Measurements from ENCODE around the gene MTSS2. TPM values are rescaled to one million over a fixed set of nuclear protein-coding genes. Genes with fewer than 3 reads are reported as not detected.

Gene MTSS2
- total RNA-seq, 1 experiment from 2014 or later: 18.7 TPM

DNA sequence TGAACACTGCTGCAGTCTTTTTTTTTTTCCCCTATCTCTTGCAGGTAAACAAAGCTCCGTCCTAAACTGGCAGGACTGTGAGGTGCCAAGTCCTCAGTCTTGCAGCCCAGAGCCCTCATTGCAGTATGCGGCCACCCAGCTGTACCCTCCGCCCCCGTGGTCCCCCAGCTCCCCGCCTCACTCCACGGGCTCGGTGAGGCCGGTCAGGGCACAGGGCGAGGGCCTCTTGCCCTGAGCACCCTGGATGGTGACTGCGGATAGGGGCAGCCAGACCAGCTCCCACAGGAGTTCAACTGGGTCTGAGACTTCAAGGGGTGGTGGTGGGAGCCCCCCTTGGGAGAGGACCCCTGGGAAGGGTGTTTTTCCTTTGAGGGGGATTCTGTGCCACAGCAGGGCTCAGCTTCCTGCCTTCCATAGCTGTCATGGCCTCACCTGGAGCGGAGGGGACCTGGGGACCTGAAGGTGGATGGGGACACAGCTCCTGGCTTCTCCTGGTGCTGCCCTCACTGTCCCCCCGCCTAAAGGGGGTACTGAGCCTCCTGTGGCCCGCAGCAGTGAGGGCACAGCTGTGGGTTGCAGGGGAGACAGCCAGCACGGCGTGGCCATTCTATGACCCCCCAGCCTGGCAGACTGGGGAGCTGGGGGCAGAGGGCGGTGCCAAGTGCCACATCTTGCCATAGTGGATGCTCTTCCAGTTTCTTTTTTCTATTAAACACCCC is 25.7 kb downstream of the MTSS2 start:
- CTCF ChIA-PET: no interaction called here
- H3K4me3 ChIP-seq (ENCODE audit: low read length): no peak overlapping the region
- H4K20me1 ChIP-seq (ENCODE audit: low read length): no peaks in the 10 kb centered on the region
- no peak overlapping the region for H3K4me2 ChIP-seq (ENCODE audit: low read length)
- intact Hi-C loops (cut with micrococcal nuclease): no loop called here
- BruUV-seq (replicated peaks): no TSS peak
- no peaks in the 10 kb centered on the region for H3K4me1 ChIP-seq (ENCODE audit: insufficient read depth, low read length)
- no peaks in the 10 kb centered on the region for H3F3A ChIP-seq (ENCODE audit: low read length, unreplicated experiment)
- H3K9ac ChIP-seq (ENCODE audit: low read length): no peak overlapping the region
- H3K27ac ChIP-seq (ENCODE audit: low read length): no peak overlapping the region
- H3K9me2 ChIP-seq (replicated peaks; ENCODE audit: low read length): no peaks in the 10 kb centered on the region
- H2AFZ ChIP-seq (ENCODE audit: low read length): no peak overlapping the region
- no peak for DNase-seq
- TF ChIP-seq CTCF (conservative IDR thresholded peaks at IDR 0.05; ENCODE audit: low read depth, low read length) (no peak), EZH2 (IDR thresholded peaks at IDR 0.05; ENCODE audit: low read length, unreplicated experiment) (no peak), EZH2phosphoT487 (IDR thresholded peaks at IDR 0.05; ENCODE audit: borderline replicate concordance, low read length) (no peak)
- H3K36me3 ChIP-seq (ENCODE audit: low read depth, low read length): no peaks in the 10 kb centered on the region
- no peaks in the 10 kb centered on the region for H3K9me3 ChIP-seq (ENCODE audit: low read length)
- POLR2A ChIA-PET (ENCODE audit: unreplicated experiment): no interaction called here
- no peaks in the 10 kb centered on the region for H3K79me2 ChIP-seq (ENCODE audit: low read length)
- H3K27me3 ChIP-seq (ENCODE audit: low read length): no peaks in the 10 kb centered on the region
- no peak for ATAC-seq

DNA sequence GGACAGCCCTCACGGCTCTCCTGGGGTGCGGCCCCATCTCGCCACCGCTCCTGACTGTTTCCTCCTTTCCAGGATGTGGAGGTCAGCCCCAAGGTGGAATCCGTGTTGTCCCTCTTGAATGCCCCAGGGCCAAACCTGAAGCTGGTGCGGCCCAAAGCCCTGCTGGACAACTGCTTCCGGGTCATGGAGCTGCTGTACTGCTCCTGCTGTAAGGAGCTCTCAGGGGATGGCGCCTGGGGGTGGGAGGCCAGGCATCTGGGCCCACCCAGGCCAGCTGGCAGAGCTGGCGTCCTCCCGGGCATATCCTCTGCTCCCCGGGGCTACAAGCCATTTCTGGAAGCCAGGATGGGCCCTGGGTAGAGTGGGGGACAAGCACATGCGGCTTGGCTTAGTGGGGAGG is 26.3 kb downstream of the MTSS2 start:
- no peaks in the 10 kb centered on the region for H3K36me3 ChIP-seq (ENCODE audit: low read depth, low read length)
- no peaks in the 10 kb centered on the region for H3K27me3 ChIP-seq (ENCODE audit: low read length)
- H3K4me2 ChIP-seq (ENCODE audit: low read length): no peak overlapping the region
- H3F3A ChIP-seq (ENCODE audit: low read length, unreplicated experiment): no peaks in the 10 kb centered on the region
- H3K27ac ChIP-seq (ENCODE audit: low read length): no peak overlapping the region
- DNase-seq (no peak), ATAC-seq (no peak)
- intact Hi-C loops (cut with micrococcal nuclease): no loop called here
- POLR2A ChIA-PET (ENCODE audit: unreplicated experiment): no interaction called here
- no peak overlapping the region for H2AFZ ChIP-seq (ENCODE audit: low read length)
- H3K4me1 ChIP-seq (ENCODE audit: insufficient read depth, low read length): no peaks in the 10 kb centered on the region
- H3K4me3 ChIP-seq (ENCODE audit: low read length): no peak overlapping the region
- H4K20me1 ChIP-seq (ENCODE audit: low read length): no peaks in the 10 kb centered on the region
- no TSS peak for BruUV-seq (replicated peaks)
- no peaks in the 10 kb centered on the region for H3K9me3 ChIP-seq (ENCODE audit: low read length)
- H3K9ac ChIP-seq (ENCODE audit: low read length): no peak overlapping the region
- no peaks in the 10 kb centered on the region for H3K79me2 ChIP-seq (ENCODE audit: low read length)
- TF ChIP-seq CTCF (conservative IDR thresholded peaks at IDR 0.05; ENCODE audit: low read depth, low read length): no peak
- no peak for TF ChIP-seq EZH2phosphoT487 (IDR thresholded peaks at IDR 0.05; ENCODE audit: borderline replicate concordance, low read length)
- no peak for TF ChIP-seq EZH2 (IDR thresholded peaks at IDR 0.05; ENCODE audit: low read length, unreplicated experiment)
- CTCF ChIA-PET: no interaction called here
- H3K9me2 ChIP-seq (replicated peaks; ENCODE audit: low read length): no peaks in the 10 kb centered on the region

- no peaks in the 10 kb centered on the region for H3K36me3 ChIP-seq (ENCODE audit: low read depth, low read length)
- H3K9me3 ChIP-seq (ENCODE audit: low read length): no peaks in the 10 kb centered on the region
- H4K20me1 ChIP-seq (ENCODE audit: low read length): no peaks in the 10 kb centered on the region
- TF ChIP-seq EZH2 (IDR thresholded peaks at IDR 0.05; ENCODE audit: low read length, unreplicated experiment) (no peak), CTCF (conservative IDR thresholded peaks at IDR 0.05; ENCODE audit: low read depth, low read length) (no peak), EZH2phosphoT487 (IDR thresholded peaks at IDR 0.05; ENCODE audit: borderline replicate concordance, low read length) (no peak)
- H3K4me2 ChIP-seq (ENCODE audit: low read length): no peak overlapping the region
- H3F3A ChIP-seq (ENCODE audit: low read length, unreplicated experiment): no peaks in the 10 kb centered on the region
- no peaks in the 10 kb centered on the region for H3K9me2 ChIP-seq (replicated peaks; ENCODE audit: low read length)
- ChIA-PET POLR2A (ENCODE audit: unreplicated experiment) (no interaction called here), CTCF (no interaction called here)
- H3K9ac ChIP-seq (ENCODE audit: low read length): no peak overlapping the region
- intact Hi-C loops (cut with micrococcal nuclease): no loop called here
- no peak overlapping the region for H3K27ac ChIP-seq (ENCODE audit: low read length)
- ATAC-seq: no peak
- H3K4me1 ChIP-seq (ENCODE audit: insufficient read depth, low read length): no peaks in the 10 kb centered on the region
- H2AFZ ChIP-seq (ENCODE audit: low read length): no peak overlapping the region
- H3K27me3 ChIP-seq (ENCODE audit: low read length): no peaks in the 10 kb centered on the region
- H3K4me3 ChIP-seq (ENCODE audit: low read length): no peak overlapping the region
- H3K79me2 ChIP-seq (ENCODE audit: low read length): no peaks in the 10 kb centered on the region
- no TSS peak for BruUV-seq (replicated peaks)
- no peak for DNase-seq
Measured at GRCh38 chr16:70658921-70659320, 26.9 kb downstream of the MTSS2 start.
